Bronchial epithelial cell (primary cell): ENCODE measurements around the gene NUTM1. TPM values are rescaled to one million over a fixed set of nuclear protein-coding genes. Genes with fewer than 3 reads are reported as not detected.
"Not testable (repeated sequence)": the region's sequence is repeated elsewhere in the genome, so short reads cannot be mapped to it uniquely, and the experiment has no call there.

Source experiments
- DNase-seq: peaks from one replicate; pipeline ENCODE4 v3.0.0-alpha.2; 2010; ENCODE audit warnings: low read depth
- FAIRE-seq: peaks from 2 replicates; lab custom pipeline; 2011; peaks lifted over from hg19 to GRCh38; lab: Jason Lieb, UNC
- H3K27me3 ChIP-seq: 2 replicates; pipeline ENCODE4 v1.5.1; 2011; ENCODE audit warnings: low read length; ENCODE audit not compliant: control insufficient read depth, insufficient read depth
- H3K36me3 ChIP-seq: 2 replicates; pipeline ENCODE4 v1.5.1; 2011; ENCODE audit warnings: low read length; ENCODE audit not compliant: control insufficient read depth, insufficient read depth
- H3K4me3 ChIP-seq: 2 replicates; pipeline ENCODE4 v1.5.1; 2011; ENCODE audit warnings: mild to moderate bottlenecking, low read depth, low read length, control low read depth
- CTCF ChIP-seq: IDR thresholded peaks from 2 replicates; pipeline ENCODE4 v1.5.1; 2011; ENCODE audit warnings: mild to moderate bottlenecking, moderate library complexity, low read length, control low read depth, inconsistent platforms; ENCODE audit not compliant: insufficient read depth, severe bottlenecking
- total RNA-seq: library from RNA; depleted of rRNA; stranded (reverse); fragments of >200 nt; gene quantifications from 2 replicates; pipeline ENCODE4 v1.2.1, GENCODE V29; 2014

The NUTM1 gene
- total RNA-seq, 1 donor from 2014 or later: not detected

- peak overlapping the region; percentile 69 for H3K4me3 ChIP-seq
- FAIRE-seq: no peak
- H3K36me3 ChIP-seq: peaks cover 4% of the 10 kb centered on the region
- no peak for DNase-seq
- no peaks in the 10 kb centered on the region for H3K27me3 ChIP-seq
- no peak for TF ChIP-seq CTCF
Measured at GRCh38 chr15:34338347-34338746, 4.8 kb upstream of the NUTM1 start.

GRCh38 chr15:34339946-34340345 lies 3.2 kb upstream of the NUTM1 start:
- TF ChIP-seq CTCF: no peak
- H3K36me3 ChIP-seq: peaks cover 4% of the 10 kb centered on the region
- no peaks in the 10 kb centered on the region for H3K27me3 ChIP-seq
- H3K4me3 ChIP-seq: no peak overlapping the region
- DNase-seq (no peak), FAIRE-seq (no peak)

GRCh38 chr15:34341381-34342212 lies 1.5 kb upstream of the NUTM1 start:
- DNase-seq (no peak), FAIRE-seq (no peak)
- TF ChIP-seq CTCF: no peak
- H3K4me3 ChIP-seq: peak overlapping the region; percentile 81
- no peaks in the 10 kb centered on the region for H3K27me3 ChIP-seq
- H3K36me3 ChIP-seq: peaks cover 4% of the 10 kb centered on the region

- not testable (repeated sequence) for H3K27me3 ChIP-seq, FAIRE-seq, H3K36me3 ChIP-seq, DNase-seq
- H3K4me3 ChIP-seq: peak overlapping the region; percentile 81
Measured at GRCh38 chr15:34342213-34342736, 840 bp upstream of the NUTM1 start.

- no peak for FAIRE-seq
- no peak for TF ChIP-seq CTCF
- DNase-seq: no peak
Measured at GRCh38 chr15:34347951-34348638, 5.0 kb downstream of the NUTM1 start.

GRCh38 chr15:34348735-34349300 lies 5.7 kb downstream of the NUTM1 start:
- FAIRE-seq (no peak), DNase-seq (no peak)
- Histone ChIP-seq H3K36me3 (no peaks in the 10 kb centered on the region), H3K27me3 (no peaks in the 10 kb centered on the region), H3K4me3 (no peak overlapping the region)
- TF ChIP-seq CTCF: no peak

More at GRCh38 chr15:34347951-34348638, 5.0 kb downstream of the NUTM1 start:
- no peaks in the 10 kb centered on the region for H3K36me3 ChIP-seq
- H3K27me3 ChIP-seq: no peaks in the 10 kb centered on the region
- H3K4me3 ChIP-seq: no peak overlapping the region
